ENCODE measurements around the gene CNTNAP2.

DNA sequence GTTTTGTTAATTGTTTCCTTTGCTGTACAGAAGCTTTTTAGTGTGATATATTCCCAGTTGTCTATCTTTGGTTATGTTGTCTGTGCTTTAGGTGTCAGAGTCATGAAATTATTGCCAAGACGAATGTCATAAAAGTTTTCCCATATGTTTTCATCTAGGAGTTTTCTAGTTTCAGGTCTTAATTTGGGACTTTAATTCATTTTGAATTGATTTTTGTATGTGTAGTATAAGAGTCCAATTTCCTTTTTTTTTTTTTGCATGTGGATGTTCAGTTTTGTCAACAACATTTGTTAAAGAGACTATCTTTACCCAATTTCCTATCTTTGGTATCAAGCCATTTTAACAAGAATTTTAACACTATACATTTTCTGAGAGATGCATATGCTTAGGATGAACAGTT is 432.2 kb downstream of the CNTNAP2 start:
- TF ChIP-seq, protein P1, sequence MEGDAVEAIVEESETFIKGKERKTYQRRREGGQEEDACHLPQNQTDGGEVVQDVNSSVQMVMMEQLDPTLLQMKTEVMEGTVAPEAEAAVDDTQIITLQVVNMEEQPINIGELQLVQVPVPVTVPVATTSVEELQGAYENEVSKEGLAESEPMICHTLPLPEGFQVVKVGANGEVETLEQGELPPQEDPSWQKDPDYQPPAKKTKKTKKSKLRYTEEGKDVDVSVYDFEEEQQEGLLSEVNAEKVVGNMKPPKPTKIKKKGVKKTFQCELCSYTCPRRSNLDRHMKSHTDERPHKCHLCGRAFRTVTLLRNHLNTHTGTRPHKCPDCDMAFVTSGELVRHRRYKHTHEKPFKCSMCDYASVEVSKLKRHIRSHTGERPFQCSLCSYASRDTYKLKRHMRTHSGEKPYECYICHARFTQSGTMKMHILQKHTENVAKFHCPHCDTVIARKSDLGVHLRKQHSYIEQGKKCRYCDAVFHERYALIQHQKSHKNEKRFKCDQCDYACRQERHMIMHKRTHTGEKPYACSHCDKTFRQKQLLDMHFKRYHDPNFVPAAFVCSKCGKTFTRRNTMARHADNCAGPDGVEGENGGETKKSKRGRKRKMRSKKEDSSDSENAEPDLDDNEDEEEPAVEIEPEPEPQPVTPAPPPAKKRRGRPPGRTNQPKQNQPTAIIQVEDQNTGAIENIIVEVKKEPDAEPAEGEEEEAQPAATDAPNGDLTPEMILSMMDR (IDR thresholded peaks at IDR 0.05) = no peak
- TF ChIP-seq POLR2A (IDR thresholded peaks at IDR 0.05) = no peak

All from heart left ventricle (tissue), 13 donors.